Measurements from ENCODE around the gene ZNF398.
"Not testable (repeated sequence)": the region's sequence is repeated elsewhere in the genome, so short reads cannot be mapped to it uniquely, and the experiment has no call there.

Gene ZNF398, protein sequence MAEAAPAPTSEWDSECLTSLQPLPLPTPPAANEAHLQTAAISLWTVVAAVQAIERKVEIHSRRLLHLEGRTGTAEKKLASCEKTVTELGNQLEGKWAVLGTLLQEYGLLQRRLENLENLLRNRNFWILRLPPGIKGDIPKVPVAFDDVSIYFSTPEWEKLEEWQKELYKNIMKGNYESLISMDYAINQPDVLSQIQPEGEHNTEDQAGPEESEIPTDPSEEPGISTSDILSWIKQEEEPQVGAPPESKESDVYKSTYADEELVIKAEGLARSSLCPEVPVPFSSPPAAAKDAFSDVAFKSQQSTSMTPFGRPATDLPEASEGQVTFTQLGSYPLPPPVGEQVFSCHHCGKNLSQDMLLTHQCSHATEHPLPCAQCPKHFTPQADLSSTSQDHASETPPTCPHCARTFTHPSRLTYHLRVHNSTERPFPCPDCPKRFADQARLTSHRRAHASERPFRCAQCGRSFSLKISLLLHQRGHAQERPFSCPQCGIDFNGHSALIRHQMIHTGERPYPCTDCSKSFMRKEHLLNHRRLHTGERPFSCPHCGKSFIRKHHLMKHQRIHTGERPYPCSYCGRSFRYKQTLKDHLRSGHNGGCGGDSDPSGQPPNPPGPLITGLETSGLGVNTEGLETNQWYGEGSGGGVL

DNA sequence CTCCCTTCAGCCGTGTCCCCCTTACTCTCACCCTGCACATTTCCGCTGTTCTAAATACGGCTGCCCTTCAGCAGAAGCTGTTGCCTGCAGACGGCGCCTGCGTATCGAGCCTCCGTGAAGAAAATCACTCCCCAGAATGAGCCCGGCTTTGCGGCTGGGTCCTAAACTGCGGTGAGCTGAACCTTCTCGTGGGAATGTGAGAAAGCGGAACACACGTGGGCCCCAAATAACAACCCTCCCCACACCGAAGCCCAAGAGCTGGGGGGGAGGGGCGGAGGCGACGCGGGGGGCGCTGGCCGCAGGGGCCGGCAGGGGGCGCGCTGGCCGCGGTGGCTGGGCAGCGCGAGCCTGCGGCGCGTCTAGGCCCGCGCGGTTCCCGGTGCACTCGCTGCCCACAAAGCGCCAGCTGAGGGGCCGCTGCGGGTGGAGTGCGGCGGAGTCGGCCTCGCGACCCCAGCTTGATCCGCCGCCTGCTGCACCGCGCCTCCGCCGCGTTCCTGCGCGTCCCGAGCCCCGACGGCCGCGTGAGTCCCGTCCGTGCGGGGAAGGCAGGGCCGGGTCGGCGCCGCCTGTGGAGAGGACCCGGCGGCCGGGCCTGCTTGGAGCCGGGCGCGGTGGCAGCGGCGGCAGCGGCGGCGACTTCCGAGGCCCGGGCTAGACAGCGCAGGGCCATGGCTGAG lies at the start of gene ZNF398:
Gene ZNF398, plus strand, starts transcription at position 382 of the 680 bp plus-strand sequence. Its CDS starts 290 bp downstream, at position 672.
- no peak for DNase-seq

DNA sequence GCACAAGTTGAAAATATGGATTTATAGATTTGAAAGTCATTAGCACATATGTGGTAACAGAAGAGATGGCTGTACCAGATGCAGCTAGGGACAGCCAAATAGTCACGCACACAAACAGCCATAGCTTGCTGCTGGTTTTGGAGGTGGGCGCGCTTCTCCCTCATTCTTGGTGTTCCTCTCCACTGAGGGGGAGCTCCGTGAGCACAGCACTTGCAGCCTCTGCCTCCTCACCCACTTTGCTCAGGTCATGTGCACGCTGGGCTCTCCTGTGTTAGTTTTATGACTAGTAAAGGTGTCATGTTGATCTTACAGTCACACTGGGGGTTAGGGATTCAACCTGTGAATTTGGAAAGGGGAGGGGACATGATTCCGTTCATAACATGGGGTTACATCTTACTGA lies 48.2 kb upstream of the ZNF398 start:
- DNase-seq, result no peak

DNA sequence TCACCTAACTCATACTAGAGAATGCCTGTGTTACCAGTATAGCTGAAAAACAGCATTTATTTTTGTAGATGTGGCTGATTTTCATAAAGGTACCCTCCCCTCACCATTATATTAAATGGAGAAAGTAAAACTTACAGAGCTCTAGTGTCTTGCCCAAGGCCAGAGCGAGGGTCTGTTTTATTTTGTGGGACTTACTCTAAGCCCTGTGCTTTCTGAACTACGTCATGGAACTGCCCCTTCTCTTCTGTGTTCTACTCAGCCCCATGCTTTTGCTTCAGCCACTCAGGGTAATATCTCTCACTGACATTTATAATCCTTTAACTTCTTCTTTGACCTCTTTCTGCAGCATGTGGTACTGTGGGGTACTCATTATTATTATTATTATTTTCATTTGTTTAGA lies 46.4 kb upstream of the ZNF398 start:
- DNase-seq, result no peak

DNA sequence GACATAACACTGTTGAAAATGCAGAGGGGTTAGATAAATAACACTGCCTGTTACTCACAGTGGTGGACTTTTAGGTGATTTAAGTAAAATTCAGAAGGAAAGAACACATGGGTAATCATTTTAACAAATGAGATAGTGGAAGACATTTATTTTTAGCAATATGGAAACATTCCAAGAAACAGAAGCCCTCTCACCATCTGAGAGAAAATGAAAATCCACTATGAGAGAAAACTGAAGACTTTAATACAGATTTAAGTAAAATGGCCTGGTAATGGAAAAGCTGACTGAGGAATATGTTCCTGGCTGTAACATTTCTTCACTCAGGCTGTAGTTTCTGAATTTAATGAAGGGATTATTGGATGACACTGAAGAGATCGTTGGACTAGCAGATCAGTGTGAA lies 44.6 kb upstream of the ZNF398 start:
- no peak for DNase-seq

DNA sequence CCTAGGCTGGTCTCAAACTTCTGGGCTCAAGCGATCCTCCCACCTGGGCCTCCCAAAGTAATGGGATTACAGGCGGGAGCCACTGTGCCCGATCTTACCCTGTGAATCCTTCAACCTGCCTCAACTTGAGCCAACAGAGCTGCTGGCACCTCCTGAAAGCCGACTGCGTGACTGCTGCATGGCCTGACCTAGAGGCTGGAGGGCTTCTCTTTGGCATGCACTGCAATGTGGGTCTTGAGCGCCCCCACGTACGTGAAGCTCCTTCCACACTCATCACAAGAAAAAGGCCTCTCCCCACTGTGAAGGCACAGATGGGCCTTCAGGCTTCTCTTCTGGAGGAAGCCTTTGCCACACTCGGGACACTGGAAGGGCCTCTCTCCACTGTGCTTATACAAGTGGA lies 43.8 kb upstream of the ZNF398 start:
- no peak for DNase-seq

DNA sequence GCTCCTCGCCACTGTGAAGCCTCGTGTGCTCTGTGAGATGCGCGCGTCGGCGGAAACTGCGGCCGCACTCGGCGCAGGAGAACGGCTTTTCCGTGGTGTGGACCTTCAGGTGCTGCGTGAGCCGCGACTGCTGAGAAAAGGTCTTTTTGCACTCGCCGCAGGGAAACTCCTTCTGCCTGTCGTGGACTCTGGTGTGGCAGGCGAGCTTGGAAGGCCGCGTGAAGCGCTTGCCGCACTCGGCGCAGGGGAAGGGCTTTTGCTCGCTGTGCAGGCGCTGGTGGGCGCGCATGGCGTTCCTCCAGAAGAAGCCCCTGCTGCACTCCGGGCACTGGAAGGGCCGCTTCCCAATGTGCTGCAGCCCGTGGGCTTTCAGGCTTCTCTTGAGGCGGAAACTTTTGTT lies 43.0 kb upstream of the ZNF398 start:
- DNase-seq, result no peak

DNA sequence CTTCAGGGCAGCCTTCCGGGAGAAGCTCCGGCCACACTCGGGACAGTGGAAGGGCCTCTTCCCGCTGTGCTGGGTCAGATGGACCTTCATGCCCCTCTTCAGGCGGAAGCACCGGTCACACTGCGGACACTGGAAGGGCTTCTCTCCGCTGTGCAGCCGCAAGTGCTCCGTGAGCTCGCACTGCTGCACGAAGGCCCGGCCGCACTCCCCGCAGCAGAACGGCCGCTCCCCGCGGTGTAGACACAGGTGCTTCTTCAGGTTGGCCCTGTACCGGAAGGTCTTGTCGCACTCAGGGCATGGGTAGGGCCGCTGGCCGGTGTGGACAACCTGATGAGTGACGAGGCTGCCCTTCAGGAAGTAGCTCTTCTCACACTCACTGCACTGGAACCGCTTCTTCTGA lies 42.5 kb upstream of the ZNF398 start:
- DNase-seq, result no peak

DNA sequence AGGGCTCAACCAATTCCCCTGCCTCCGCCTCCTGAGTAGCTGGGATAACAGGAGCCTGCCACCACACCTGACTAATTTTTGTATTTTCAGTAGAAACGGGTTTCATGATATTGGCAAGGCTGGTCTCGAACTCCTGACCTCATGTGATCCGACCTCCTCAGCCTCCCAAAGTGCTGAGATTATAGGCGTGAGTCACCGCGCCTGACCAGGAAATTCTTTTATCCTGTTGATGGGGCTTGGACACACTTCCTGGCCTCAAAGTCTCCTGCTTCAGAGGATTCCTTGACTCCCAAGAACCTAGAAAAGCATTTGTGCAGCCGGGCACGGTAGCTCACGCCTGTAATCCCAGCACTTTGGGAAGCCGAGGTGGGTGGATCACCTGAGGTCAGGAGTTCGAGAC lies 37.3 kb upstream of the ZNF398 start:
- no peak for DNase-seq

DNA sequence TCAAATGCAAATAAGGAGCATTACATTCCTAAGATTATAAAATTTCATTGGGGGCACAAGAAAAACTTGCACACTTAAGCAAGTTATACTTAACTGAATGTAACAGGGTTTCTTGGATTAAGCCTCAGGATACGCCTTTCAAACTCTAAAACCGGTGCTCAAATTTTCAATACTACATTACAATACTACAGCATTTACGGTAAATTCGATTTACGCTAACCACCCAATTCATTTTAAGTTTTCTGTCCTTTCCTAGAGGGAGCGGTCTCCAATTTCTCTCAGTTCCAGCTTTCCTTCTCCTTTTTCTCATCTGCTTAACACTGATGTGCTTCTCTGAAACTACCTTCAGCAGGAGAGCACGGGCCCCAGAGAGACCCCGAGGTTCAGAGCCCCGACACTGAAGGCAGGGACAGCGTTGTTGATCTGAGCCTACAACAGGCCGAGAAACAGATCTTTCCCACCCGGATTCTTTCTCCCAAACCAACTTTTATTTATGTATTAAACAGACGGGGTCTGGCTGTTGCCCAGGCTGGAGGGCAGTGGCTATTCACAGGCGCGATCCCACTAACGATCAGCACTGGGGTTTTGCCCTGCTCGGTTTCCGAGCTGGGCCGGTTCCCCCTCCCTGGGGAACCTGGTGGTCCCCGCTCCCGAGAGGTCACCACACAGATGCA lies 21.9 kb upstream of the ZNF398 start:
- DNase-seq, result no peak

DNA sequence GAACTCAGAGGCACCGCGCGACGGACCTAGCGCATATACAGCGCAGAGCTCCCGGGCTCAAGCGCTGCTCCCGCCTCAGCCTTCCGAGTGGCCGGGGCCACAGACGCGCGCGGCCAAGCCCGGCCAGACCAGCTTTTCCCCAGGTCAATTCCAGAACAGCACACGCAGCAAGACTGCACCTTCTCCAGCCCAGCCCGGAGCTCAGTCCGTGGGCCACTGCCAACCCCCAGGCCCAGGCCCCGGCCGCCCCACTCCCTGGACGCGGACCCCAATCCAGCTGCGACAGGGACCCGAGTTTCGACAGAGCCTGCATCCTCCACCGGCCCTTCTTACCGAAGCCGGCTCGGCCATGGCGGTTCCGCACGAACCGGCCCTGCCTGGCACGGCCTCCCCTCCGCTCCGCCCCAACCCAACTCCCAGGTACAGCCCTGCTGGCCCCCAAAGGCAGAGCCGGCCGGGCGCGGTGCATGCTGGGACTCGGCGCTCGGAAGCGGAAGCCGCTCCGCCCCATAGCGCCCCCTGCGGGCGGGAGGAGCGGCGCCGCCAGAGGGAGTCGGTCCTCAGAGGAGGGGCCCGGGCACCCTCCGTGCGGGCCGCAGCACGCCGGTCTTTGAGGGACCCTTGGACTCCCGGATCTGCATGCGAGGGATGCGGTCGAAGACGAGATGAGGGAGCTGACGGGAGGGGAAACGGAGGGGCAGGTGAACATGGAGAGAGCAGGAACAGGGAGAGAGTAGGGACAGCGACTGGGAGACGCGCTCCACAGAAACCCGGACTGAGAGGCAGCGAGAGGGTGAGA lies 21.2 kb upstream of the ZNF398 start, which contains the start of gene ZNF425:
Gene ZNF425, minus strand, starts transcription at position 462 of the 799 bp plus-strand sequence. Its CDS starts 111 bp downstream, at position 351.
- DNase-seq, result peak; percentile 27

DNA sequence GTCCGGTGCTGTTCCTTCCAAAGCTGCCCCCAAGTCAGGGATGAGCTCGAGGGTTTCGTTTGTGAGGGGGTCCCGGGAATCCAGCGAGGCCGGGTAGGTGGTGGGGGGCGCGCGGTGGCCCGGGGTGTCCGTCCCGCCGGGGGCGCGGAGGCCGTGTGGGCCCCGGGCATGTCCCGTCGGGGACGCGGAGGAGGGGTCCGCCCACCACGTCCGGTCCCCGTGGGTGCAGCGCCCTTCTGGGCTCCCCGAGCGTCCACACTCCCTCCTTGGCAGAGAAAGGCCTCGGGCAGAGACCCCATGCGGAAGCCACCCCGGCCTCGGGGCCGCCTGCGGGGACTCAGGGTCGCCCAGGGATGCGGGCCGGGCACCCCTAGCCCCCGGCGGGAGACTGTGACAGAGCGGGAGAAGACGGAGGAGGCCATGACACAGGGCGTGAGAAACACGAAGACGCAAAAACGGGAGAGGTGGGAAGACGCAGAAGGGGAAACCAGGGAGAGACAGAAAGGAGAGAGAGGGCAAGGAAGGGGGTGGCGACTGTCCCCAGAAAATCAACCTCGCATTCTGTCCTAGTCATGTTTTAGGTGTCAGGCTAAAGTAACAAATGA lies 20.5 kb upstream of the ZNF398 start:
- no peak for DNase-seq

DNA sequence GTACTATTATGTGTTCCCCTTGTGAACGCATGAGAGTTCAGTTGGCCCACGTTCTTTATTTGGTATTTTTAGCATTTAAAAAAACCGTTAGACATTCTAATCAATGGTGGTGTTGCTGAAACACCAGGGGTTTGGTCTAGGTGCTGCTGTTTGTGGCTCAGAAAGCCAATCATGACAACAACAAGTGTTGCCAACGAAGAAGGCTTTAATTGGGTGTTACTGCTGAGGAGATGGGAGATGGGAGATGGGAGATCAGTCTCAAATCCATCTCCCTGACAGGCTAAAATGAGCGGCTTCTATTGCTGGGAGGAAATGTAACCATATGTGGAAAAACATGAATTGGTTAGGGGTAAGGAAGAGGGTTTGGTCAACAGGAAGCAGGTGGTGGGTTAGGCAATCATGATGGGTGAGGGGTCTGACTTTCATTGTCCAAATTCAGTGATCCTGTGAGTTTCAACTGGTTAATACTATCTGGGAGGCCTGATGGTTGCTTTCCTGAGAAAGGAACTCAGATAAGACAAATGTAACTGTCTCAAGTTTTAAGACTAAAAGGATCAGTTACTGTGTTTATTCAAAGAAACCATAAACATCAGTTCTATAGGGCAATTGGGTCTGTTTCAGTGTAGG lies 16.6 kb upstream of the ZNF398 start:
- DNase-seq, result no peak

DNA sequence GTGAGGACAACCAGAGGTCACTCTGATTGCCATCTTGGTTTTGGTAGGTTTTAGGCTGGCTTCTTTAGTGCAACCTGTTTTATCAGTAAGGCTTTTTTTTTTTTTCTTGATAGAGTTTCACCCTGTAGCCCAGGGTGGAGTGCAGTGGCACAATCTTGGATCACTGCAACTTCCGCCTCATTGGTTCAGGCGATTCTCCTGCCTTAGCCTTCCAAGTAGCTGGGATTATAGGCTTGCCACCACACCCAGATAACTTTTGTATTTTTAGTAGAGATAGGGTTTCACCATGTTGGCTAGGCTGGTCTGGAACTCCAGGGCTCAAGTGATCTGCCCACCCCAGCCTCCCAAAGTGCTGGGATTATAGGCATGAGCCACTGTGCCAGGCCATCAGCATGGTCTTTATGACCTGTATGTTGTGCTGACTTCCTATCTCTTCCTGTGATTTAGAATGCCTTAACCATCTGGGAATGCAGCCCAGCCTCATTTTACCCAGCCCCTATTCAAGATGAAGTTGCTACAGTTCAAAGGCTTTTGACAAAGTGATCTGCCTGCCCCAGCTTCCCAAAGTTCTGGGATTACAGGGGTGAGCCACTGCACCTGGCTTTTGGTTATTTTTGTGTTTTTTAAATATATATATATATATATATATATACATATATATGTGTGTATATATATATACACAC lies 14.1 kb upstream of the ZNF398 start:
- no peak for DNase-seq

DNA sequence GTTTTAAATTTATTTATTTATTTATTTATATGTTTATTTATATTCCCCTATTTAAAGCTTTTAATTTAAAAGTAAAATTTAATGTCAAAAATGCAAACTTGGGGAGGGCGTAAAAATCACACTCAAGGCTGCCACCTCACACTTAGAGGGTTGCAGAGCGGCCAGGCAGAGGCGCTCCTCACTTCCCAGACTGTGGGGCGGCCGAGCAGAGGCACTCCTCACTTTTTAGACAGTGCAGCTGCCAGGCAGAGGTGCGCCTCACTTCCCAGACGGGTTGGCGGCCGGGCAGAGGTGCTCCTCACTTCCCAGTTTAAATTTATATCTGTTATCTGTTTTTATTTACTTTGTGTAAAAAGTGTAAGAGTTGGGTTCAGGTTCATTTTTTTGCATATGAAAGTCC lies 11.1 kb upstream of the ZNF398 start:
- DNase-seq, result no peak

DNA sequence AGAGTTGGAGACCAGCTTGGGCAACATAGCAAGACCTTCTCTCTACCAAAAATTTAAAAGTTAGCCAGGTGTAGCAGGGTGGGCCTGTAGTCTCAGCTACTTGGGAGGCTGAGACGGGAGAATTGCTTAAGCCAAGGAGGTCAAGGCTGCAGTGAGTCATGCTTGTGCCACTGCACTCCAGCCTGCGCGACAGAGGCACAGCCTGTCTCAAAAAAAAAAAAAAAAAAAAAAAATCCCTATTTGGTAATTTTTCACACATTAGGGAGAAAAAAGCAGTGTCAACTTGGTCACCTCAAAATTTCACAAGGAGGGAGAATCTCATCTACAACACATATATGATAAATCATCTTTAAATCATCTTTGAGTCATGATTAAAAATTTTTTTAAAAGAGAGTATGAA lies 6.4 kb upstream of the ZNF398 start:
- DNase-seq, result no peak

DNA sequence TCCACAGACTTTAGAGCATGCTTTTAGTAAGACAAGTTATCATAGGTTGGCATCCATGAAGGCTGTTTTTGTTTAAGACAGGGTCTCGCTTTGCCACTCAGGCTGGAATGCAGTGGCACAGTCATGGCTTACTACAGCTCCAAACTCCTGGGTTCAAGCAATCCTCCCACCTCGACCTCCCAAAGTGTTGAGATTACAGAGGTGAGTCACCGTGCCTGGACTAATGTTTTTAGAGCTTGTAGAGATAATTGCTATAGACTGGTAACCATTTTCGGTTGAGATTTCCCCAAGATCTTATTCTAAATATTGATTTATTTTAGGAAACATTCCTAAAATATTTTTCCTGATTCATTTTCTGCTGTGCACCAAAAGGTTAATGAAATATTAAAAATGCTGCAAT lies 5.4 kb upstream of the ZNF398 start:
- DNase-seq, result no peak

DNA sequence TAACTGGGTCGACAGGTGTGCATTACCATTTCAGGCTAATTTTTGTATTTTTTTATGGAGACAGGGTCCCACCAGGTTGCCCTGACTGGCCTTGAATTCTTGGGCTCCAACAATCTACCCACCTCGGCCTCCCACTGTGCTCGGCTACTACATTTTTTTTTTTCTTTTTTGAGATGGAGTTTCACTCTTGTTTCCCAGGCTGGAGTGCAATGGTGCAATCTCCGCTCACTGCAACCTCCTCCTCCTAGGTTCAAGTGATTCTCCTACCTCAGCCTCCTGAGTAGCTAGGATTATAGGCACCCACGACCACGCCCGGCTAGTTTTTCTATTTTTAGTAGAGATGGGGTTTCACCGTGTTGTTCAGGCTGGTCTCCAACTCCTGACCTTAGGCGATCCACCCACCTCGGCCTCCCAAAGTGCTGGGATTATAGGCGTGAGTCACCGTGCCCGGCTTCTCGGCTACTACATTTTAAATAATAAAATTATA lies 2.8 kb upstream of the ZNF398 start:
- DNase-seq, result not testable (repeated sequence)

DNA sequence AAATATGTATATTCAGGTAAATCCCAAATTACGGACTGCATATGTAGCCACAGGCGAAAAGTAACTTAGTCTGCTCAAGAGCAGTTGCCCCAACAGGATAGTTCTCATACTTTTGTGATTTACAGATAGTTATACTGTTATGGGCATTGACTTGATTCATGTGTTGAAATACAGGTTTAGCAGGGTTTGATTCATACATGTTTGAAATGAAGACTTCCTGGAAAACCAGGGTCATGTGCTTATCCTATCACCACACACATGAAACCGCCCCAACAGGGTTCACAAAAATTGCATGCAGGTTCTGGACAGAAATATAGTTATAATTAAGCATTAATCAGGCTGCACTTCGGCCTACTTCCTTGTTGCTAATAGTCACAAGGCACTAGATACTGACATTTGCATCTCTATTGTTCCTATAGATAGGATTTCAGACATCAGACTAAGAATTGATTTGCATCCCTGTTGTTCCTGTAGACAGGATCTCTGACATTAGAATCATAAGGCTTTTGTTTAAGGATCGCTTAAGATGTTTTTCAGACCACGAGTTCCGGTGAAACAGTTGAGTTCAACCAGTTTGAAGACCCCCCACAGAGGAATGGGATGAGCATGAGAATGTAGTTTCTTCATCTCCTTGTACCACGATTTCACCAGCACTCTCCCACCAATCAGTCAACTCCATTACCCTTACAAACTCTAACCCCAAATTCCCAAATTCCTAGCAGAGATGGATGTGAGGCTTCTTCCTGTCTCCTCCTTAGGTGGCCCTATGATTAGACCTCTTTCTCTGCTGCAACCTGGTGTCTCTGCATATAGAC lies 2.0 kb upstream of the ZNF398 start:
- DNase-seq, result no peak

DNA sequence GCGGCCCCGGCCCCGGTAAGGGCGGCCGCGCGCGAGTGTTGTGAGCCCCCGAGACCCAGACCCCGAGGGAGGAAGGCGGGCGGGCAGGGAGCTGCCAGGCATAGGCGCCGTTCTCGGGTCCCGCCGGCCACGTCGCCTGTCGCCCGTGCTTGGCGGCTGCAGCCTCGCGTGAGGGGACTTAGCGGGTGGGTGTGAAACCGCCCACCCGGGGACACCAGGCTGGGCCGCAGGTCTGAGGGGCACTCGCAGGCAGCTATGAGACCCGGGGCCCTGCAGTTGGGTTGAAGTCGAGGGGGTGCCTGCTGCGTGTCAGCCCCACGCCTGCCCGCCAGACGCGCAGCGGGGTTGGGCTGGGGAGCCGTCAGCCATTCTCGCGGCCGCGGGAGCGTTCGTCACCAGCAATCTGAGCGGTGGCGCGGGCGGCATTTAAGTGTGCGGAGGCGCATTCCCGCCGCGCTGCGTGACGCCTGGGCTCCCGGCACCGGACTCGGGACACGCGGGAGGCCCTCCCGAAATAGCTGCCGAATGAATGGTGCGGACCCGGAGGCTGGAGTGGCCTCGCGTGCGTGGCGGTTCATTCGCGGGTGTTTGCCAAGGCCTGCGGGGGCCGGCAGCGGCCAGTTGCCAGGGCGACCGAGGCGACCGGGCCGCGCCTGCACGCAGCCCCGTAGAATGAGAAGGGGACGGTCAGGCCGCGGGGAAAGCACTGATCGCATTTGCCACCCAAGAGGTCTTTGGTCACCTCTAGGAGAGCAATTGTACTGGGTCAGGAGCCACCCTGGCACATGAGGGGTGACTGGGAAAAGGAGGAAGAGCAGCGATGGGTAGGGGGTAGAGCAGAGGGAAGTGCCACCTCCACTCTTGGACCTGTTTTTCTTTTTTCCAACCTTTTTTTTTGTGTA lies 750 bp downstream of the ZNF398 start:
- DNase-seq, result no peak

Measured in NCI-H2081 treated with DMSO at 0.1 percent for 48 hours (cell line).